SK-N-SH (cell line): ENCODE results near the gene RIN2.

Experiments
- CHD2 ChIP-seq: fragments of 150-350 bp; IDR thresholded peaks from 2 replicates; pipeline ENCODE4 v1.6.1; 2018; ENCODE audit warnings: low read length; ENCODE audit not compliant: partially characterized antibody
- ELF1 ChIP-seq: IDR thresholded peaks from 2 replicates; pipeline ENCODE4 v1.4.0; 2012
- EZH2phosphoT487 ChIP-seq: fragments of 200-600 bp; sonication (generic); IDR thresholded peaks from 2 replicates; pipeline ENCODE4 v1.6.1; 2017; ENCODE audit warnings: low read depth, mixed run types, mild to moderate bottlenecking, antibody characterized with exemption, moderate library complexity, borderline replicate concordance
- FOSL2 ChIP-seq: IDR thresholded peaks from 2 replicates; pipeline ENCODE4 v1.4.0; 2012; ENCODE audit warnings: low read depth, mild to moderate bottlenecking, moderate library complexity, borderline replicate concordance
- RAD21 ChIP-seq: IDR thresholded peaks from 2 replicates; pipeline ENCODE4 v1.6.1; 2012; ENCODE audit warnings: mild to moderate bottlenecking, low read length
- TAF1 ChIP-seq: IDR thresholded peaks from 2 replicates; pipeline ENCODE4 v1.6.1; 2012; ENCODE audit warnings: low read depth, mild to moderate bottlenecking, low read length, moderate library complexity, borderline replicate concordance
- TF ChIP-seq, protein P1 (sequence below): fragments of 200-600 bp; sonication (generic); IDR thresholded peaks from 2 replicates; pipeline ENCODE4 v1.6.1; 2017; ENCODE audit warnings: antibody characterized with exemption, mild to moderate bottlenecking, moderate library complexity

GRCh38 chr20:19756761-19757486 is 1.1 kb upstream of the RIN2 start:
- TF ChIP-seq, protein P1, sequence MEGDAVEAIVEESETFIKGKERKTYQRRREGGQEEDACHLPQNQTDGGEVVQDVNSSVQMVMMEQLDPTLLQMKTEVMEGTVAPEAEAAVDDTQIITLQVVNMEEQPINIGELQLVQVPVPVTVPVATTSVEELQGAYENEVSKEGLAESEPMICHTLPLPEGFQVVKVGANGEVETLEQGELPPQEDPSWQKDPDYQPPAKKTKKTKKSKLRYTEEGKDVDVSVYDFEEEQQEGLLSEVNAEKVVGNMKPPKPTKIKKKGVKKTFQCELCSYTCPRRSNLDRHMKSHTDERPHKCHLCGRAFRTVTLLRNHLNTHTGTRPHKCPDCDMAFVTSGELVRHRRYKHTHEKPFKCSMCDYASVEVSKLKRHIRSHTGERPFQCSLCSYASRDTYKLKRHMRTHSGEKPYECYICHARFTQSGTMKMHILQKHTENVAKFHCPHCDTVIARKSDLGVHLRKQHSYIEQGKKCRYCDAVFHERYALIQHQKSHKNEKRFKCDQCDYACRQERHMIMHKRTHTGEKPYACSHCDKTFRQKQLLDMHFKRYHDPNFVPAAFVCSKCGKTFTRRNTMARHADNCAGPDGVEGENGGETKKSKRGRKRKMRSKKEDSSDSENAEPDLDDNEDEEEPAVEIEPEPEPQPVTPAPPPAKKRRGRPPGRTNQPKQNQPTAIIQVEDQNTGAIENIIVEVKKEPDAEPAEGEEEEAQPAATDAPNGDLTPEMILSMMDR, result no peak
- TF ChIP-seq TAF1, result no peak
- TF ChIP-seq FOSL2, result no peak
- no peak for TF ChIP-seq EZH2phosphoT487
- no peak for TF ChIP-seq RAD21
- no peak for TF ChIP-seq ELF1
- no peak for TF ChIP-seq CHD2
